GOT3 (cell line): ENCODE results near the gene TFB2M.
"Not testable (repeated sequence)": the region's sequence is repeated elsewhere in the genome, so short reads cannot be mapped to it uniquely, and the experiment has no call there.

Source experiments
- DNase-seq: peaks from one replicate; lab custom pipeline; 2025; ENCODE audit warnings: mixed read lengths; lab: John Stamatoyannopoulos, UW

The TFB2M gene

GRCh38 chr1:246583056-246583440, 17.0 kb upstream of the TFB2M start:
- no peak for DNase-seq

- DNase-seq, result no peak
These were observed 16.4 kb upstream of the TFB2M start for GRCh38 chr1:246582301-246583055.

GRCh38 chr1:246580497-246581370, 14.7 kb upstream of the TFB2M start:
- DNase-seq, result no peak

- DNase-seq, result no peak
These were observed 13.8 kb upstream of the TFB2M start for GRCh38 chr1:246579818-246580217.

DNA sequence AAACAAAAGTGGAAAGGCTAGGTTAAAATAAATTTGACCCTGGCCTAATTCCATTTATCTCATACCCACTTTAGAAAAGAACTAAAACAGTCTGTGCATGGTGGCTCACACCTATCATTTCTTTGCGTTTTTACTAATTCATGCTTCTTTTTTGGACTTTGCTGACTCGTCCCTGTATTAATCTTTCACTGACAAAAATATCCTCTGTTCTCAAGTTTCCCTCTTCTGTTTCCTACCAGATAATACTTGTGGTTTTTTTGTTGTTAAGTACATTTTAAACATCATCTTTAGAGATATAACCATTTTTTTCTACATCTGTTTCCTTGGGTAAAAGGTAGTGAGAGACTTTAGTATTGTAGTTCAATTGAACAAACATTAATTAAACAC, 11.7 kb upstream of the TFB2M start:
- DNase-seq, result no peak

DNA sequence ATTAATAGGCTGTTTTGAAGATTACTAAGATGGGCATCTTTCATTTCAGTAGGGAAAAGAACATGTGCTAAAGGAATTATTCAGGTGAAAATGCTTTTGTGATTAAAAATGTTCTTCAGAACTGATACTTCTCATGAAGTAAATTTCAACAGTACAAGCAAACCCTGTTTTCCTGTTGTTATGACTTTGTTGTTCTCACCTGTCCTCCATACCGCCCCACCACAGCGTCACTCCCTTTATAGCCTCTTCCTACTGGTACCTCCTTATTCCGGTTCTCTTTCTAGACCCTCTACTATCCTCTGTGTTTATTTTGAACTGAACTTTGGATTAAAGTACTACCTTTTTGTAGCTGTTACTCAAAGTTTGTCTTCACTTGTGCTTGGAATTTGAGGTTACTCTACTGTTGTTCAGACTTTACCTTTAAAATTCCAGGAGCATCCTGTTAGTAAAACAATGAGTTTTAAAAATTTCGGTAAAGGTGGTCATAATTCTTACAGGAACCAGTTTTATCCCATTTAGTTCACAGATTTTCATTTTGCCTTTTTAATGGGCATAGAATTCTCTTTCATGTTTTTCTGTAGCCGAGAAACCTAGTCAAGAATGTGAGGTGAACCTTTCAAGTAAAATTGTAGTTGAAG, 11.1 kb upstream of the TFB2M start:
- no peak for DNase-seq

- DNase-seq, result no peak
These were observed 10.6 kb upstream of the TFB2M start for GRCh38 chr1:246576709-246577032.

- no peak for DNase-seq
These were observed 7.4 kb upstream of the TFB2M start for GRCh38 chr1:246573491-246573890.

- no peak for DNase-seq
These were observed 6.7 kb upstream of the TFB2M start for GRCh38 chr1:246572785-246573184.

- no peak for DNase-seq
These were observed 5.9 kb upstream of the TFB2M start for GRCh38 chr1:246571953-246572352.

- DNase-seq, result not testable (repeated sequence)
These were observed 5.2 kb upstream of the TFB2M start for GRCh38 chr1:246571309-246571708.

DNA sequence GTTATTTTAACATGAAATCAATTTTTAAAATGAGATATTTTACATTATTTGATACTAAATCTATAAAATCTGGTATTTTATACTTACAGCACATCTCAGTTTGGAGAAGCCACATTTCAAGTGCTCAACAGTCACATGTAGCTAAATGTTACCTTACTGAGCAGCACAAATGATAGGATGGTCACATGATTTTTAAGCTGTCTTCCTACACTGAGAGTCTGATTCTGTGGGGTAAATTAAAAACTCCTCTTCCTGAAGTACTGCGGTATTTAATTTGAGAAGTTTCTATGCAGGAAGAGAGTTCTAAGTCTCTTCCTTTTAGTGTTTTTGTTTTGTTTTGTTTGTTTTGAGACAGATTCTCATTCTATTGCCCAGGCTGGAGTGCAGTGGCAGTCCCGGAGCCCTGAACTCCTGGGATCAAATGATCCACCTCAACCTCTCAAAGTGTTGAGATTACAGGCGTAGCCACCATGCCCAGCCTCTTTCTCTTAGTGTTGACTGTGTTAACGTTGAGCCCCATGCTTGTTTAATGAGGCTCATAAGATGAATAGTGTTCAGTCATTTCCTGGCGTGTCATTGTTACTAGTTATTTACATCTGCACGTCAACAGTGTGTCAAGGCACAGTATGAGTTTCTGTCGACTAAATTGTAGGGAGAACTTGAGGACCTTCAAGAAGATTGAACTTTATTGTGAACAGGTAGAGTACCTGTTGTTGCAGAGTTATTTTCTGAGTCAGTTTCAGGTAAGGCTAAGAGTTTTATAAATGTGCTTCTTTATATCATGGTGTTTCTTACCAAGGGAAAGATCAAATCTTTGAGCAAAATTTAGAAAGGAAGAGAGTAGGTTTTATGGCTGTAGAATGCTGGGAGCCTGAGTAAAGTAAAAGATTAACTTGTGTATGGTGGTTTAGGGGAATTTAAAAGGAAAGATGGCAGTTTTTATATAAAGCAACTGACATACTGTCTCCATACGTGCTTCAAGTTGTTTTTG, 3.5 kb upstream of the TFB2M start:
- DNase-seq, result no peak

- DNase-seq, result no peak
These were observed 1.7 kb upstream of the TFB2M start for GRCh38 chr1:246567646-246568235.

DNA sequence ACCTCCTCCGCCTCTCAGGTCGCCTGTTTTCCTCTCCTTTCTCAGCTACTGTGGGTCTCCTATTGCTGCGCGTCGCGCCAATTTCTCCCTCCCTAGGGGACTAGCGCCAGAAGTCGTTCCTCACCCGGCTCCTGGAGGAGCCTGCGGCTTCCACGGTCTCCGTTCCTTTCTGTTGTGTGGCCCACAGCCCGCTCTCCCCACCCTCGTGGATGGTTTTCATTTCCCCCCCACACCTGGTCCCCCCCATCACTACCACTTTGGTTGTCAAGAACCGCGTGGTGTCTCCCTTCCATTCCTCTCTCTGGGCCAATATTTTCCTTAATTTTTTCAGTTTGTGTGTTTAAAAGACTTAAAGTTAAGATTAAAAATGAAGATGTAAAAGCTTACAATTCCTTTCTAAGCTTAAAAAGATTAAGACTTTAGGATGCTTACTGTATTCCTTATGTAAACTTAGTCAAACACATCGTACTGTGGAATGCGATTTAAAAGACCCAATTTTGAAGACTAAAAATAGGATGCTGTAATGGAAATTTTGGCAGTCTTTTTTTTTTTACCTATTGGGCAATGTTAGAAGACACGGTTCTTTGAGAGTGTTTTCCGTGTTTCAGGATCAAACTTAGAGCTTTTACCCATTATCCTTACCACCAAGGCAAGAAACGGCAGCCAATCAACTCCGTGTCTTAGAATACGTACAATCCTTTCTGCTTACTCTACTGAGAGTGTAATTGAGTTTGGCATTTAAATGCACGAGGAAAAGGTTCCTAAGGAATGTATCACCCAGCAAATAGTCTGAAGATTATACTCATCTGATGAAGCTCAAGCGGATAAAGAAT, 968 bp upstream of the TFB2M start:
- DNase-seq, result no peak

GRCh38 chr1:246565751-246566127, 322 bp downstream of the TFB2M start:
- no peak for DNase-seq

DNA sequence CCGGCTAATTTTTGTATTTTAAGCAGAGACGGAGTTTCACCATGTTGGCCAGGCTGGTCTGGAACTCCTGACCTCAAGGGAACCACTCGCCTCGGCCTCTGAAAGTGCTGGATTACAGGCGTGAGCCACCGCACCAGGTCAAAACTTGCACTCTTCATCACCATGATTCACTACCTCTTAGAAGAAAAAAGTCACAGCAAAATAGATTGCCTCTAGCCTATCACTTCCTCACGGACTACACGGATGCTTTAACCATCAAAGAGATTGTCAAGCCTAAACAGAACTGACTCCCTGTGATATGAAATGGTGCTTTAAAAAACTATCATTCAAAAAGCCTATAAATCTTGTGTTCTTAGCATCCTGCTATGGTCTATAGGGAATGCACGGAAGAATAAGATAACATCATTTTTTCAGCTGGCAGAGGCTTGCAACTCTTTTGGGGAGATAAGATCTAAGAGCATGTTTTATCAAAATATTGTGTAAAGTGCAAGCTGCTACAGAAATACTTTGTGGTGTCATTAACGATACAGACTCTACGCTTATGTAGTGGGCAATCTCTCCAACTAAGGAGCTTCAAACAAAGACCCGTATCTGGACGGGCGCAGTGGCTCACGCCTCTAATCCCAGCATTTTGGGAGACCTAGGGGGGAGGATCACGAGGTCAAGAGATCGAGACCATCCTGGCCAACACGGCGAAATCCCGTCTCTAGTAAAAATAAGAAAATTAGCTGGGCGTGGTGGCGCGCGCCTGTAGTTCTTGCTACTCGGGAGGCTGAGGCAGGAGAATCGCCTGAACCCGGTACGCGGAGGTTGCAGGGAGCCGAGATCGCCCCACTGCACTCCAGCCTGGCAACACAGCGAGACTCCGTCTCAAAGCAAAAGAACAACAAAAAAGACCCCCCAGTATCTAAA, 966 bp downstream of the TFB2M start:
- no peak for DNase-seq

GRCh38 chr1:246560833-246561232, 5.2 kb downstream of the TFB2M start:
- DNase-seq, result not testable (repeated sequence)

GRCh38 chr1:246559310-246559709, 6.8 kb downstream of the TFB2M start:
- DNase-seq, result no peak

DNA sequence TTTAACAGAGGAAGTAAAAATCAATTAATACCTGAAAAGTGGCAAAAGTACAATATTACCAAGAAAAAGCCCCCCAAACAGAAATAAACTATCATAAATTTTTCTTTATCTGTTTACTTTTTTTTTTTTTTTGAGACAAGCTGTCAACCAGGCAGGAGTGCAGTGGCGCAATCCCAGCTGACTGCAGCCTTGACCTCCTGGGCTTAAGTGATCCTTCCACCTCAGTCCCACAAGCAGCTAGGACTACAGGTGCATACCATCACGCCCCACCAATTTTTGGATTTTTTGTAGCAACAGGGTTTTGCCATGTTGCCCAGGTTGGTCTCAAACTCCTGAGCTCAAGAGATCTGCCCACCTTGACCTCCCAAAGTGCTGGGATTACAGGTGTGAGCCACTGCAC, 8.0 kb downstream of the TFB2M start:
- DNase-seq, result no peak
